ENCODE results near the gene GLIS1. TPM values are rescaled to one million over a fixed set of nuclear protein-coding genes. Genes with fewer than 3 reads are reported as not detected.

The GLIS1 gene
- total RNA-seq, 1 donor from 2014 or later = 0.16 TPM

DNA sequence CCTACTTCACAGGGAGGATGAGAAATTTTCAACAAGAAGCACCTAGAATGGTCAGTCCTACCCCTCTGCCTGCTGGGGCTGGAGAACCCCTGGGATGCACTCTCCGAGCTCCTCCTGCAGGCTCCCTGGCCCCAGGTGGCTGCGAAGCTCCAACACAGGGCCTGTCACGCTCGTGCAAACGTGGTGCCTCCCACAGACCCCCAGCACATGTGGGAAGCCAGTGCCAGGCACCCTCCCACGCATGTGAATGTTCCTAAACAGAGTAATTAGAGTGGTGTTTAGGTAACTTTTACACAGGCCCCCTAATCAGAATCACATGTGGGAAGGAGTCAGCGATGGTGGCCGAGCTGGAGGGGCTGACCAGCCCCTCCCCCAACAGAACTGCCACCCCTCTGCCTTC lies 28.4 kb downstream of the GLIS1 start:
- Histone ChIP-seq H3K27me3 (ENCODE audit: low read depth) (peaks cover 69% of the 10 kb centered on the region), H3K27ac (replicated peaks) (no peak overlapping the region), H3K9me3 (replicated peaks) (no peaks in the 10 kb centered on the region), H3K36me3 (no peaks in the 10 kb centered on the region), H3K4me3 (no peak overlapping the region), H3K4me1 (no peaks in the 10 kb centered on the region)
- no peak for DNase-seq
- intact Hi-C loops (cut with micrococcal nuclease) = no loop called here
- TF ChIP-seq, protein P1, sequence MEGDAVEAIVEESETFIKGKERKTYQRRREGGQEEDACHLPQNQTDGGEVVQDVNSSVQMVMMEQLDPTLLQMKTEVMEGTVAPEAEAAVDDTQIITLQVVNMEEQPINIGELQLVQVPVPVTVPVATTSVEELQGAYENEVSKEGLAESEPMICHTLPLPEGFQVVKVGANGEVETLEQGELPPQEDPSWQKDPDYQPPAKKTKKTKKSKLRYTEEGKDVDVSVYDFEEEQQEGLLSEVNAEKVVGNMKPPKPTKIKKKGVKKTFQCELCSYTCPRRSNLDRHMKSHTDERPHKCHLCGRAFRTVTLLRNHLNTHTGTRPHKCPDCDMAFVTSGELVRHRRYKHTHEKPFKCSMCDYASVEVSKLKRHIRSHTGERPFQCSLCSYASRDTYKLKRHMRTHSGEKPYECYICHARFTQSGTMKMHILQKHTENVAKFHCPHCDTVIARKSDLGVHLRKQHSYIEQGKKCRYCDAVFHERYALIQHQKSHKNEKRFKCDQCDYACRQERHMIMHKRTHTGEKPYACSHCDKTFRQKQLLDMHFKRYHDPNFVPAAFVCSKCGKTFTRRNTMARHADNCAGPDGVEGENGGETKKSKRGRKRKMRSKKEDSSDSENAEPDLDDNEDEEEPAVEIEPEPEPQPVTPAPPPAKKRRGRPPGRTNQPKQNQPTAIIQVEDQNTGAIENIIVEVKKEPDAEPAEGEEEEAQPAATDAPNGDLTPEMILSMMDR (IDR thresholded peaks at IDR 0.05; ENCODE audit: borderline replicate concordance) = no peak

DNA sequence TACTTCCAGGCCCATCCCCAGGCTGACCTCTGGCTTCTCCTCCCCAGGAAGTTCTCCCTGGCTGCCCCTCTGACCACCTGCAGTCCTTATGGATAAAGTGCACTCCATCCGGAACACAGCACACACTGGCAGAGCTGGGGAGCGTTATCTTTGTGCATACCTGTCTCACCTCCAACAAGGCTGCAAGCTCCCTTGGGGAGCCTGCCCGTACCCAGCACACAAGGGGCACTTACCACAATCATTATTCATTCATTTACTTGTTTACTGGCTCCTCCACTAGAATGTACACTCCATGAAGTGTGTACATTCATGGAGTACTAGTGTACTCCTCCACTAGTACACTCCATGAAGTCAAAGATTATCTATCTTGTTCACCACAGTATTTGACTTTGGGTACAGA lies 30.3 kb downstream of the GLIS1 start:
- Histone ChIP-seq H3K9me3 (replicated peaks) (no peaks in the 10 kb centered on the region), H3K27me3 (ENCODE audit: low read depth) (peaks cover 66% of the 10 kb centered on the region), H3K4me3 (no peak overlapping the region), H3K4me1 (no peaks in the 10 kb centered on the region), H3K36me3 (no peaks in the 10 kb centered on the region), H3K27ac (replicated peaks) (no peak overlapping the region)
- TF ChIP-seq, protein P1 (IDR thresholded peaks at IDR 0.05; ENCODE audit: borderline replicate concordance) = no peak
- intact Hi-C loops (cut with micrococcal nuclease) = no loop called here
- DNase-seq = no peak

DNA sequence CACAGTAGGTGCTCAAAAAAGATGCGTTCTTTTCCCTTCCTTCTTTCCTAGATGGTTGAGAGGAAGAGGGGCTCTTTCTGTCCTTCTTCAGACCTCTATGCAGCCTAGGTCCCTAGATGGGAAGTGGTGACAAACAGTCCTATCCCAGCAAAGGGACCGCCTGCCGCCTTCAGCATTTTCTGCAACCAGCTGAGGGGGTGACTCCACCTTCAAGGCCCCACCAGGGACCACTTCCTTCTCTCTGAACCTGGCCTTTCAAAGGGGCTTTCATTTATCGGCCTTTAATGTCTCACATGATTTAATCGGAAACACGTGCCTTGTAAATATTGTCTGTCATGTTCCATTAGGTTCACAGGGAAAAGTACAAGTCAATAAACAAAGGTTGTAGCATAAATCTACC lies 32.6 kb downstream of the GLIS1 start:
- DNase-seq = no peak
- Histone ChIP-seq H3K4me1 (no peaks in the 10 kb centered on the region), H3K27ac (replicated peaks) (no peak overlapping the region), H3K36me3 (no peaks in the 10 kb centered on the region), H3K4me3 (no peak overlapping the region), H3K9me3 (replicated peaks) (no peaks in the 10 kb centered on the region), H3K27me3 (ENCODE audit: low read depth) (peaks cover 76% of the 10 kb centered on the region)
- TF ChIP-seq, protein P1 (IDR thresholded peaks at IDR 0.05; ENCODE audit: borderline replicate concordance) = no peak
- intact Hi-C loops (cut with micrococcal nuclease) = no loop called here

DNA sequence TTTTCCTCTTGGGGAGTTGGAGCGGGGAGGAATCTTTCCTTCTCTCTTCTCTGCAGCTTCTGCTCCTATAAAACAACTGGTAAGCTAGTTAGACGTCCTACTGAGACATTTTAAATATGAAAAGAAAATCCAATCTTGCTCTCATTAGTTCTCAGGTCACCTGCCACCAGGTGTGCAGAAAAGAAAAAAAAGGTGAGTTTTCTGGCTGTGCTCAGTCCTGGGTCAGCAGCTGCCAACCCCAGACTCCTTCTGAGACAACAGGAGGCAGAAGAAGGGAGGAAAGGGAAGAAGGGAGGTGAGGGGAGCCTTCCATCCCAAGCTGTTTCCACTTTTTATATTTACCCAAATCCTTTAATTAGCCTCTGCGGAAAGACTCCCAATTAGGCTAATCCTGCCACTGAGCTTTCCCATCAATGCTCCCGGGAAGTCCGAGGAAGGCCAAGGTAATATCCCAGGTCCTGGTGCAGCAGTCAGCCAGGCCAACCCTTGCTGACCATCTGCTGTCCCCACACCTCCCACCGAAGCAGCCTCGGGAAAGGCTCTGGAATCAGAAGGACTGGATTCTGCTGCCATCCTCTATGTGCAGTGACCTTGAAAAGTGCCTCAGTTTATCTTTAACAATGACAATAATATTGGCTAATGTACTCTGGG lies 33.4 kb downstream of the GLIS1 start:
- Histone ChIP-seq H3K4me3 (no peak overlapping the region), H3K9me3 (replicated peaks) (no peaks in the 10 kb centered on the region), H3K27ac (replicated peaks) (no peak overlapping the region), H3K36me3 (no peaks in the 10 kb centered on the region), H3K4me1 (no peaks in the 10 kb centered on the region), H3K27me3 (ENCODE audit: low read depth) (peaks cover 79% of the 10 kb centered on the region)
- TF ChIP-seq, protein P1 (IDR thresholded peaks at IDR 0.05; ENCODE audit: borderline replicate concordance) = no peak
- DNase-seq = no peak
- intact Hi-C loops (cut with micrococcal nuclease) = no loop called here

DNA sequence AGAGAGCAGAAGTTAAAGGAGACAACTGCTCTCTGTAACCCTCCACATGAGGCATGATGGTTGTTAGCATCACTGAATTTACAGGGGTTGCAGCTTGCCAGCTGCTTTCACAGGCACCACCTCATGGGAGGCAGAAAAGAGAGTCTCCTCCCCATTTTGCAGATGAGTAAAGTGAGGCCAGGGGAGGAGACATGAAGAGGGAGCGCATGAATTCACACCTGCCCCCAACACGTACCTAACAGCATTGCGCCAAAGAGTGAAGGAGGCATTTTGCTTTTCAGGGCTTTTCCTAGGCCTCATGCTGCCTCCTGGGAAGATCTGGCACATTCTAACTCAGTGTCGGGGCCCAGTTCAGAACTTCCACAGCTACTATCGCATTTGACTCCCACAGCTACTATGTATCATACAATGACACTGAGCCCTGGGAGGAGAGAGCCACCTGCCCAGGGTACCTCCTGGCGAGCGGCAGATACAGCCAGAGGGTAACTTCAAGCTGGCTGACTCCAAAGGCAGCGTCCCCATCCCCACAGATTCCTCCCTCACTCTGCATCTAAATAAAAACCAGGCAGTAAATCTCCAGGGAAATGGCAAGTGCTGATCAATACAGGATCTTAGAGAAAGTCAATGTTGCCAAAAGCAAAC lies 34.0 kb downstream of the GLIS1 start:
- no peak overlapping the region for H3K4me3 ChIP-seq
- H3K27me3 ChIP-seq (ENCODE audit: low read depth) = peaks cover 79% of the 10 kb centered on the region
- TF ChIP-seq, protein P1 (IDR thresholded peaks at IDR 0.05; ENCODE audit: borderline replicate concordance) = no peak
- intact Hi-C loops (cut with micrococcal nuclease) = no loop called here
- no peaks in the 10 kb centered on the region for H3K36me3 ChIP-seq
- no peak overlapping the region for H3K27ac ChIP-seq (replicated peaks)
- no peak for DNase-seq
- no peaks in the 10 kb centered on the region for H3K4me1 ChIP-seq
- H3K9me3 ChIP-seq (replicated peaks) = no peaks in the 10 kb centered on the region
